ENCODE measurements around the gene FAM229A. TPM values are rescaled to one million over a fixed set of nuclear protein-coding genes. Genes with fewer than 3 reads are reported as not detected.

The FAM229A gene
- polyA plus RNA-seq, 3 donors, result 19.9 TPM; not detected in 2

- Histone ChIP-seq H3K36me3 (replicated peaks in 1 of 2; ENCODE audit: control insufficient read depth in 1 of 2, insufficient read depth in 2 of 2, low read length in 2 of 2) (peaks cover 5 to 13% of the 10 kb centered on the region in 2 donors), H3K27me3 (ENCODE audit: control insufficient read depth in 2 of 2, insufficient read depth in 2 of 2, low read length in 2 of 2) (peaks cover 7 to 15% of the 10 kb centered on the region in 2 donors), H4K20me1 (ENCODE audit: insufficient read depth, low read length) (peaks cover 21% of the 10 kb centered on the region), H3K9me3 (replicated peaks in 1 of 2; ENCODE audit: control insufficient read depth in 1 of 2, insufficient read depth in 1 of 2, low read length in 2 of 2) (no peaks in the 10 kb centered on the region), H2AFZ (ENCODE audit: insufficient read depth, low read depth, low read length, poor library complexity, severe bottlenecking) (no peak overlapping the region), H3K4me3 (replicated peaks in 1 of 3; ENCODE audit: low read depth in 2 of 3, low read length in 3 of 3) (peak overlapping the region in 2 of 3 experiments; percentile 17 to 76), H3K79me2 (ENCODE audit: insufficient read depth, low read length) (no peaks in the 10 kb centered on the region), H3K27ac (ENCODE audit: low read depth in 1 of 2, low read length in 2 of 2) (peak overlapping the region; percentile 94 to 100), H3K4me1 (ENCODE audit: control insufficient read depth in 1 of 2, insufficient read depth in 2 of 2, low read length in 2 of 2) (peaks cover 51 to 76% of the 10 kb centered on the region in 2 donors), H3K4me2 (replicated peaks; ENCODE audit: extremely low read depth, low read length, poor library complexity, severe bottlenecking) (peak overlapping the region; percentile 83), H3K9ac (ENCODE audit: insufficient read depth, low read length, poor library complexity, severe bottlenecking) (peak overlapping the region; percentile 87)
- Mint-ChIP-seq H3K9me3 (peaks cover 0 to 8% (median 4%) of the 10 kb centered on the region in 7 donors), H3K27me3 (ENCODE audit: low read depth in 3 of 3) (peaks cover 26 to 33% (median 28%) of the 10 kb centered on the region in 3 donors), H3K36me3 (peaks cover 25 to 38% of the 10 kb centered on the region in 2 donors), H3K27ac (peak overlapping the region; percentile 95 to 99 (median 99)), H3K4me1 (peaks cover 64% of the 10 kb centered on the region), H3K4me3 (peak overlapping the region; percentile 71 to 85)
- DNase-seq, result peak; percentile 93 to 94 (median 94)
- intact Hi-C loops (cut with micrococcal nuclease), result loop anchor here (2.0 to 5.0 kb wide), 4 partner anchors 13 to 401 kb away; partner anchors contain the start of genes BSDC1 (in 1 of the 2) and PTP4A2 (in 1 of the 2)
- WGBS (ENCODE audit: insufficient coverage), result 41% methylated on average over 10 of the region's 16 CpGs
- TF ChIP-seq, protein P1, sequence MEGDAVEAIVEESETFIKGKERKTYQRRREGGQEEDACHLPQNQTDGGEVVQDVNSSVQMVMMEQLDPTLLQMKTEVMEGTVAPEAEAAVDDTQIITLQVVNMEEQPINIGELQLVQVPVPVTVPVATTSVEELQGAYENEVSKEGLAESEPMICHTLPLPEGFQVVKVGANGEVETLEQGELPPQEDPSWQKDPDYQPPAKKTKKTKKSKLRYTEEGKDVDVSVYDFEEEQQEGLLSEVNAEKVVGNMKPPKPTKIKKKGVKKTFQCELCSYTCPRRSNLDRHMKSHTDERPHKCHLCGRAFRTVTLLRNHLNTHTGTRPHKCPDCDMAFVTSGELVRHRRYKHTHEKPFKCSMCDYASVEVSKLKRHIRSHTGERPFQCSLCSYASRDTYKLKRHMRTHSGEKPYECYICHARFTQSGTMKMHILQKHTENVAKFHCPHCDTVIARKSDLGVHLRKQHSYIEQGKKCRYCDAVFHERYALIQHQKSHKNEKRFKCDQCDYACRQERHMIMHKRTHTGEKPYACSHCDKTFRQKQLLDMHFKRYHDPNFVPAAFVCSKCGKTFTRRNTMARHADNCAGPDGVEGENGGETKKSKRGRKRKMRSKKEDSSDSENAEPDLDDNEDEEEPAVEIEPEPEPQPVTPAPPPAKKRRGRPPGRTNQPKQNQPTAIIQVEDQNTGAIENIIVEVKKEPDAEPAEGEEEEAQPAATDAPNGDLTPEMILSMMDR (IDR thresholded peaks at IDR 0.05), result no peak
Measured at GRCh38 chr1:32337855-32338636, 24.2 kb downstream of the FAM229A start.

- Histone ChIP-seq H3K9ac (ENCODE audit: insufficient read depth, low read length, poor library complexity, severe bottlenecking) (peak overlapping the region; percentile 87), H2AFZ (ENCODE audit: insufficient read depth, low read depth, low read length, poor library complexity, severe bottlenecking) (no peak overlapping the region), H3K36me3 (replicated peaks in 1 of 2; ENCODE audit: control insufficient read depth in 1 of 2, insufficient read depth in 2 of 2, low read length in 2 of 2) (peaks cover 14 to 22% of the 10 kb centered on the region in 2 donors), H4K20me1 (ENCODE audit: insufficient read depth, low read length) (peaks cover 31% of the 10 kb centered on the region), H3K27me3 (ENCODE audit: control insufficient read depth in 2 of 2, insufficient read depth in 2 of 2, low read length in 2 of 2) (peaks cover 7 to 15% of the 10 kb centered on the region in 2 donors), H3K4me3 (replicated peaks in 1 of 3; ENCODE audit: low read depth in 2 of 3, low read length in 3 of 3) (peak overlapping the region in 2 of 3 experiments; percentile 17 to 76), H3K4me2 (replicated peaks; ENCODE audit: extremely low read depth, low read length, poor library complexity, severe bottlenecking) (peak overlapping the region; percentile 83), H3K27ac (ENCODE audit: low read depth in 1 of 2, low read length in 2 of 2) (peak overlapping the region; percentile 94 to 100), H3K79me2 (ENCODE audit: insufficient read depth, low read length) (no peaks in the 10 kb centered on the region), H3K4me1 (ENCODE audit: control insufficient read depth in 1 of 2, insufficient read depth in 2 of 2, low read length in 2 of 2) (peaks cover 51 to 71% of the 10 kb centered on the region in 2 donors), H3K9me3 (replicated peaks in 1 of 2; ENCODE audit: control insufficient read depth in 1 of 2, insufficient read depth in 1 of 2, low read length in 2 of 2) (no peaks in the 10 kb centered on the region)
- WGBS (ENCODE audit: insufficient coverage), result 37% methylated on average over 4 of the region's 8 CpGs
- intact Hi-C loops (cut with micrococcal nuclease), result loop anchor here (2.0 to 5.0 kb wide), 4 partner anchors 14 to 400 kb away; partner anchors contain the start of genes BSDC1 (in 1 of the 2) and PTP4A2 (in 1 of the 2)
- peak; percentile 97 to 98 (median 97) for DNase-seq
- H3K36me3 Mint-ChIP-seq, result peaks cover 33 to 47% of the 10 kb centered on the region in 2 donors
- TF ChIP-seq, protein P1 (IDR thresholded peaks at IDR 0.05), result no peak
- H3K4me1 Mint-ChIP-seq, result peaks cover 57% of the 10 kb centered on the region
- H3K27me3 Mint-ChIP-seq (ENCODE audit: low read depth in 3 of 3), result peaks cover 22 to 25% (median 24%) of the 10 kb centered on the region in 3 donors
- peak overlapping the region; percentile 95 to 99 (median 99) for H3K27ac Mint-ChIP-seq
- H3K9me3 Mint-ChIP-seq, result peaks cover 0 to 8% (median 4%) of the 10 kb centered on the region in 7 donors
- H3K4me3 Mint-ChIP-seq, result peak overlapping the region; percentile 71 to 85
Measured at GRCh38 chr1:32336963-32337675, 25.2 kb downstream of the FAM229A start.

All from CD14-positive monocyte (primary cell).